A549 (cell line): ENCODE measurements around the gene OPA3.

Experiments used
- JUN ChIP-seq, 2 experiments: fragments of >200 bp; sonication (Bioruptor Twin); formaldehyde crosslinking; IDR thresholded peaks; 2 replicates in 1 of 2; 3 replicates in 1 of 2; pipeline ENCODE4 v1.6.1; 2016 to 2017
- ZFP36 ChIP-seq: fragments of 450-650 bp; IDR thresholded peaks from 2 replicates; pipeline ENCODE4 v1.6.1; 2014; ENCODE audit warnings: borderline replicate concordance; ENCODE audit not compliant: partially characterized antibody
- ZNF302 ChIP-seq: fragments of 250-450 bp; sonication (Bioruptor Pico); IDR thresholded peaks from 2 replicates; pipeline ENCODE4 v1.9.0; 2021; ENCODE audit warnings: inconsistent platforms, mild to moderate bottlenecking, moderate library complexity
- TF ChIP-seq, protein P1 (sequence below): fragments of >200 bp; sonication (Bioruptor Twin); formaldehyde crosslinking; IDR thresholded peaks from 3 replicates; pipeline ENCODE4 v1.5.1; 2016
- TF ChIP-seq, protein P2 (sequence below): fragments of 450-650 bp; IDR thresholded peaks from 2 replicates; pipeline ENCODE4 v1.6.1; 2014; ENCODE audit warnings: antibody characterized with exemption

DNA sequence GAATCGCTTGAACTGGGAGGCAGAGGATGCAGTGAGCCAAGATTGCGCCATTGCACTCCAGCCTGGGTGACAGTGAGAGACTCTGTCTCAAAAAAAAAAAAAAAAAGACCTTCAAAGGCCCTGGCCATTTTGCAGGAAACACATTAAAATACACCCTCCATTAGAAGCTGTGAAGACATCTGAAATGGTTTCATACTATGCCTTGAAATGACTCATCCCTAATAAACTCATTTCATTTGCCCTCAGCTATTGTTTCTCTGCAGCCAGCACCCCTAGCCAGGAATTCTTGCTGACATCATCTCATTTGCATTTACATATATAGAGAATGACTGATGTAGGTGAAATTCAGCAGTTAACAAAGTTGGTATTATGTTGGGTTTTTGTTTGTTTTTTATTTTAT, 45.9 kb upstream of the OPA3 start:
- TF ChIP-seq ZNF302 (CRISPR knock-in tag): no peak
- TF ChIP-seq, protein P1, sequence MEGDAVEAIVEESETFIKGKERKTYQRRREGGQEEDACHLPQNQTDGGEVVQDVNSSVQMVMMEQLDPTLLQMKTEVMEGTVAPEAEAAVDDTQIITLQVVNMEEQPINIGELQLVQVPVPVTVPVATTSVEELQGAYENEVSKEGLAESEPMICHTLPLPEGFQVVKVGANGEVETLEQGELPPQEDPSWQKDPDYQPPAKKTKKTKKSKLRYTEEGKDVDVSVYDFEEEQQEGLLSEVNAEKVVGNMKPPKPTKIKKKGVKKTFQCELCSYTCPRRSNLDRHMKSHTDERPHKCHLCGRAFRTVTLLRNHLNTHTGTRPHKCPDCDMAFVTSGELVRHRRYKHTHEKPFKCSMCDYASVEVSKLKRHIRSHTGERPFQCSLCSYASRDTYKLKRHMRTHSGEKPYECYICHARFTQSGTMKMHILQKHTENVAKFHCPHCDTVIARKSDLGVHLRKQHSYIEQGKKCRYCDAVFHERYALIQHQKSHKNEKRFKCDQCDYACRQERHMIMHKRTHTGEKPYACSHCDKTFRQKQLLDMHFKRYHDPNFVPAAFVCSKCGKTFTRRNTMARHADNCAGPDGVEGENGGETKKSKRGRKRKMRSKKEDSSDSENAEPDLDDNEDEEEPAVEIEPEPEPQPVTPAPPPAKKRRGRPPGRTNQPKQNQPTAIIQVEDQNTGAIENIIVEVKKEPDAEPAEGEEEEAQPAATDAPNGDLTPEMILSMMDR: no peak
- no peak for TF ChIP-seq ZFP36
- TF ChIP-seq, protein P2, sequence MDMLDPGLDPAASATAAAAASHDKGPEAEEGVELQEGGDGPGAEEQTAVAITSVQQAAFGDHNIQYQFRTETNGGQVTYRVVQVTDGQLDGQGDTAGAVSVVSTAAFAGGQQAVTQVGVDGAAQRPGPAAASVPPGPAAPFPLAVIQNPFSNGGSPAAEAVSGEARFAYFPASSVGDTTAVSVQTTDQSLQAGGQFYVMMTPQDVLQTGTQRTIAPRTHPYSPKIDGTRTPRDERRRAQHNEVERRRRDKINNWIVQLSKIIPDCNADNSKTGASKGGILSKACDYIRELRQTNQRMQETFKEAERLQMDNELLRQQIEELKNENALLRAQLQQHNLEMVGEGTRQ: no peak
- no peak for TF ChIP-seq JUN (IDR thresholded peaks at IDR 0.05)
